Astrocyte (in vitro differentiated cells and primary cell): ENCODE measurements around the gene LSM14B. TPM values are rescaled to one million over a fixed set of nuclear protein-coding genes. Genes with fewer than 3 reads are reported as not detected.

ENCODE experiments used
- DNase-seq: peaks from one replicate; pipeline ENCODE4 v3.0.0-alpha.2; 2010; ENCODE audit warnings: low read depth
- FAIRE-seq: peaks from 2 replicates; lab custom pipeline; 2011; peaks lifted over from hg19 to GRCh38; lab: Jason Lieb, UNC
- H2AFZ ChIP-seq: 2 replicates; pipeline ENCODE4 v1.6.0; 2012; ENCODE audit warnings: low read depth, low read length, inconsistent platforms
- H3K27ac ChIP-seq: 2 replicates; pipeline ENCODE4 v1.5.1; 2011; ENCODE audit warnings: low read depth, low read length, inconsistent platforms
- H3K27me3 ChIP-seq: 2 replicates; pipeline ENCODE4 v1.6.0; 2011; ENCODE audit warnings: low read length, inconsistent platforms; ENCODE audit not compliant: insufficient read depth
- H3K36me3 ChIP-seq: 2 replicates; pipeline ENCODE4 v1.5.1; 2011; ENCODE audit warnings: low read length, inconsistent platforms; ENCODE audit not compliant: insufficient read depth
- H3K4me1 ChIP-seq: 2 replicates; pipeline ENCODE4 v1.5.1; 2011; ENCODE audit warnings: low read length, inconsistent platforms; ENCODE audit not compliant: insufficient read depth
- H3K4me2 ChIP-seq: 2 replicates; pipeline ENCODE4 v1.6.0; 2012; ENCODE audit warnings: low read length, inconsistent platforms
- H3K4me3 ChIP-seq: 2 replicates; pipeline ENCODE4 v1.5.1; 2011; ENCODE audit warnings: low read depth, mild to moderate bottlenecking, low read length, inconsistent platforms; ENCODE audit not compliant: insufficient read depth
- H3K79me2 ChIP-seq: 2 replicates; pipeline ENCODE4 v1.6.0; 2012; ENCODE audit warnings: mild to moderate bottlenecking, low read length, inconsistent platforms; ENCODE audit not compliant: insufficient read depth
- H3K9ac ChIP-seq: 2 replicates; pipeline ENCODE4 v1.6.0; 2012; ENCODE audit warnings: mild to moderate bottlenecking, low read length, inconsistent platforms
- H3K9me3 ChIP-seq: 2 replicates; pipeline ENCODE4 v1.5.1; 2012; ENCODE audit warnings: low read depth, mild to moderate bottlenecking, low read length, inconsistent platforms; ENCODE audit not compliant: insufficient read depth
- H4K20me1 ChIP-seq: 2 replicates; pipeline ENCODE4 v1.6.0; 2012; ENCODE audit warnings: low read length, inconsistent platforms; ENCODE audit not compliant: insufficient read depth
- H3K27ac Mint-ChIP-seq: one replicate; pipeline ENCODE4 v1.8.0; 2021; ENCODE audit warnings: mild to moderate bottlenecking, mixed read lengths; ENCODE audit not compliant: unreplicated experiment
- H3K27me3 Mint-ChIP-seq: one replicate; pipeline ENCODE4 v1.8.0; 2021; ENCODE audit warnings: low read depth, mixed read lengths; ENCODE audit not compliant: unreplicated experiment
- H3K36me3 Mint-ChIP-seq: one replicate; pipeline ENCODE4 v1.8.0; 2021; ENCODE audit warnings: low read depth, mixed read lengths; ENCODE audit not compliant: unreplicated experiment
- H3K4me1 Mint-ChIP-seq: one replicate; pipeline ENCODE4 v1.8.0; 2021; ENCODE audit warnings: low read depth, mixed read lengths; ENCODE audit not compliant: unreplicated experiment
- H3K4me3 Mint-ChIP-seq: one replicate; pipeline ENCODE4 v1.8.0; 2021; ENCODE audit warnings: mild to moderate bottlenecking, moderate library complexity, mixed read lengths; ENCODE audit not compliant: unreplicated experiment
- H3K9me3 Mint-ChIP-seq: one replicate; pipeline ENCODE4 v1.8.0; 2021; ENCODE audit warnings: mild to moderate bottlenecking, mixed read lengths; ENCODE audit not compliant: unreplicated experiment
- CTCF ChIP-seq: IDR thresholded peaks from 2 replicates; pipeline ENCODE4 v1.5.1; 2011; ENCODE audit warnings: low read depth, mild to moderate bottlenecking, inconsistent platforms, low read length, moderate library complexity; ENCODE audit not compliant: insufficient read depth
- EZH2 ChIP-seq: IDR thresholded peaks from 2 replicates; pipeline ENCODE4 v1.6.1; 2012; ENCODE audit warnings: mild to moderate bottlenecking, low read length, inconsistent platforms; ENCODE audit not compliant: insufficient read depth
- total RNA-seq: library from RNA; stranded (reverse); gene quantifications from 2 replicates; pipeline ENCODE4 v1.2.1, GENCODE V29; 2021

Gene LSM14B
- total RNA-seq, 1 donor from 2014 or later = 27.1 TPM

- H3K4me2 ChIP-seq = no peak overlapping the region
- Mint-ChIP-seq H3K27ac (no peak overlapping the region), H3K27me3 (no peaks in the 10 kb centered on the region), H3K9me3 (no peaks in the 10 kb centered on the region), H3K4me1 (peaks cover 19% of the 10 kb centered on the region), H3K4me3 (no peak overlapping the region), H3K36me3 (peaks cover 21% of the 10 kb centered on the region)
- no peak overlapping the region for H3K4me3 ChIP-seq
- H3K9ac ChIP-seq = no peak overlapping the region
- TF ChIP-seq EZH2 = no peak
- no peak for TF ChIP-seq CTCF
- H3K27ac ChIP-seq = no peak overlapping the region
- FAIRE-seq (no peak), DNase-seq (no peak)
- no peaks in the 10 kb centered on the region for H3K9me3 ChIP-seq
- peaks cover 28% of the 10 kb centered on the region for H3K79me2 ChIP-seq
- no peak overlapping the region for H2AFZ ChIP-seq
- H3K36me3 ChIP-seq = peaks cover 13% of the 10 kb centered on the region
- peaks cover 29% of the 10 kb centered on the region for H4K20me1 ChIP-seq
- H3K4me1 ChIP-seq = peaks cover 28% of the 10 kb centered on the region
- H3K27me3 ChIP-seq = no peaks in the 10 kb centered on the region
Measured at GRCh38 chr20:62162765-62163484, 40.6 kb downstream of the LSM14B start.

- H3K4me3 Mint-ChIP-seq = no peak overlapping the region
- Histone ChIP-seq H3K9ac (no peak overlapping the region), H2AFZ (no peak overlapping the region), H3K9me3 (no peaks in the 10 kb centered on the region), H3K36me3 (peaks cover 13% of the 10 kb centered on the region), H3K79me2 (peaks cover 22% of the 10 kb centered on the region), H3K27ac (no peak overlapping the region), H3K27me3 (no peaks in the 10 kb centered on the region), H3K4me3 (no peak overlapping the region), H4K20me1 (peaks cover 24% of the 10 kb centered on the region), H3K4me1 (peaks cover 28% of the 10 kb centered on the region), H3K4me2 (no peak overlapping the region)
- FAIRE-seq (no peak), DNase-seq (no peak)
- H3K4me1 Mint-ChIP-seq = peaks cover 19% of the 10 kb centered on the region
- H3K27me3 Mint-ChIP-seq = no peaks in the 10 kb centered on the region
- no peak overlapping the region for H3K27ac Mint-ChIP-seq
- peaks cover 17% of the 10 kb centered on the region for H3K36me3 Mint-ChIP-seq
- no peak for TF ChIP-seq CTCF
- TF ChIP-seq EZH2 = no peak
- no peaks in the 10 kb centered on the region for H3K9me3 Mint-ChIP-seq
Measured at GRCh38 chr20:62163485-62163865, 41.2 kb downstream of the LSM14B start.
